Body of pancreas (tissue), 4 donors: ENCODE data around the gene PRRX1.

Experiments
- CTCF ChIP-seq, 7 experiments: fragments of 450-650 bp in 4 of 7; fragments of 200-600 bp in 3 of 7; sonication (generic) in 3 of 7; IDR thresholded peaks; one replicate each; pipeline ENCODE4 v1.5.1; 2016 to 2019; ENCODE audit warnings: antibody characterized with exemption in 7 of 7
- POLR2A ChIP-seq, 3 donors: fragments of 450-650 bp; IDR thresholded peaks; one replicate each; pipeline ENCODE4 v1.6.1; 2016; ENCODE audit warnings: antibody characterized with exemption in 3 of 3, mild to moderate bottlenecking in 2 of 3

DNA sequence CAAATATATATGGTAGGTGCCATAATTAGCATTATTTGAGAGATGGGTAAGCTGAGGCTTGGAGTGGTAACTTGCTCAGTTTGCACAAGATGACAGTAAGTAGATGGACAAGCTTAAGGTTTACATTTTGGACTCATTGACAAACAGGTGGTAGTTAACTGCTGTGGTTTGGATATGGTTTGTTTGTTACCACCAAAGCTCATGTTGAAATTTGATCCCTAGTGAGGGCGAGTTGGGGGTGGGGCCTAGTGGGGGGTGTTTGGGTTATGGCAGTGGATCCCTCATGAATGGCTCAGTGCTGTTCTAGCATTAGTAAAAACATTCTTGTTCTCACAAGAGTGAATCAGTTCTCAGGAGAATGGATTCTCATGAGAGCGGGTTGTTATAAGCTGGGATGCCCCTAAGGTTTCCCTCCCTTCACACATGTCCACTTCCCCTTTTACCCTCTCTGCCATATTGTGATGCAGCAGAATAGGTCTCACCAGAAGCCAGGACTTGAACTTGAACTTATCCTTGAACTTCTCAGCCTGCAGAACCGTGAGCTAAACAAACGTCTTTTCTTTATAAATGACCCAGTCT, 6.6 kb upstream of the PRRX1 start:
- no peak for TF ChIP-seq CTCF (IDR thresholded peaks at IDR 0.05)
- TF ChIP-seq POLR2A (IDR thresholded peaks at IDR 0.05): no peak
